Ureter (tissue), 1 donor: ENCODE results near the gene TSPAN4. TPM values are rescaled to one million over a fixed set of nuclear protein-coding genes. Genes with fewer than 3 reads are reported as not detected.

Experiments
- DNase-seq: peaks from one replicate; pipeline ENCODE4 v3.0.0-alpha.2; 2020; ENCODE audit warnings: low spot score
- total RNA-seq: library from RNA; stranded (reverse); gene quantifications from one replicate; pipeline ENCODE4 v1.2.4, GENCODE V29; 2023
- donor health status: DM: yes; HTN: yes; CAD: no.

Gene TSPAN4
- total RNA-seq, 1 donor from 2014 or later: 47.2 TPM

DNA sequence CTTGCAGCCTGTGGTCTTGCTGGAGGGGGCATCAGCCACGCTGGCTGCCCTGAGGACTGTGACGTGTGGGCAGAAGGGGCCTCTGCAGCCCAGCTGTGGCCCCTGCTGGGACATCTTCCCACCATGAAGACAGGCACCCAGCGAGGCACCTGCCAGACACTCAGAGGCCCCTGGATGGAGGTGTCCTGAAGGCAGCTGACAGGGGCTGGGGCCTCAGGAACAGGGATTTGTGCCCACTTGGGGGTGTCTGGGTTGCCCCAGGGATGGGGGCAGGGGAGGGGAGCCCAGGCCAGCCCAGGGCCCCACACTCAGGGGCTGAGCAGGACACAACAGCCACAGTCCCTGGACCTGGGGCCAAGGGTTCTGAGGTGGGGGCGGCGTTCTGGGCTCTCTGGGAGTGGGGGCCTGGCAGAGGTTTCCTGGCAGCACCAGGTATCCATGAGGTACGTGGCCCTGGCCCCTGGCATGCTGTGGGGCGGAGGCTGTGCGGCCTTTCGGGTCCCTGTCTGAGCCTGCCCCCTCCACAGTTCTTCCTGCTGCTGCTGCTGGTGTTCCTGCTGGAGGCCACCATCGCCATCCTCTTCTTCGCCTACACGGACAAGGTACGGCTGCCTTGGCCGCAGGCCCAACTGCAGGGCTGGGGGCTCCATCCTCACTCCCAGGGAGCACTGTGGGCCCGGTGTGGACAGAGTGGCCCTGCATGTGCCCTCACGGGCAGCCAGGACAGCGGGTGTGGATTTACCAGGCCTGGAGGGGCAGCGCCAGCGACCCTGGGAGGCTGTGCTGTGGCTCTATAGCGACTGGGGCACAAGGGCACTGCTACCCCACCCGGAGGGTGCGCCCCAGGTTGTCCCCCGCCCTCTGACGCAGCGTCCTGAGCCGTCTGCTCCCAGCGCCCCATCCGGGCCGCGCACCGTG is 21.5 kb downstream of the TSPAN4 start:
- no peak for DNase-seq

DNA sequence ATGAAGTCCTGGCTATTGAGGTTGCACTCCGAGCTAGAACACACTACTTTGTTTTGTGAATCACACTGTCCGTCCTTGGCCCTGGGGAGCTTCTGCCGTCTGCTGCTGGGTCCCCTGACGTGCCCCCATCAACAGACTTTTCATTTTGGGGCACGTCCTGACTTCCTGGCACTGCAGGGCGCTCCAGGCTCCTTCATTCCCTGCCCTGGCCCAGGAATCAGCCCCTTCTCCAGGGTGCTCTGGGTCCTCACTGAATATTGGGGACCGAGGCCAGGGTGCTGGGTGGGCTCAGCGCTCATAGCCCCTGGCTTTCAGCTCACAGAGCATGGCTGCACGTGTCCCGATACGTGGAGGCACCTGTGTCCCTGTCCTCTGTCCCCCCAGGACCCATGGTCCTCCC is 22.2 kb downstream of the TSPAN4 start:
- DNase-seq: no peak

DNA sequence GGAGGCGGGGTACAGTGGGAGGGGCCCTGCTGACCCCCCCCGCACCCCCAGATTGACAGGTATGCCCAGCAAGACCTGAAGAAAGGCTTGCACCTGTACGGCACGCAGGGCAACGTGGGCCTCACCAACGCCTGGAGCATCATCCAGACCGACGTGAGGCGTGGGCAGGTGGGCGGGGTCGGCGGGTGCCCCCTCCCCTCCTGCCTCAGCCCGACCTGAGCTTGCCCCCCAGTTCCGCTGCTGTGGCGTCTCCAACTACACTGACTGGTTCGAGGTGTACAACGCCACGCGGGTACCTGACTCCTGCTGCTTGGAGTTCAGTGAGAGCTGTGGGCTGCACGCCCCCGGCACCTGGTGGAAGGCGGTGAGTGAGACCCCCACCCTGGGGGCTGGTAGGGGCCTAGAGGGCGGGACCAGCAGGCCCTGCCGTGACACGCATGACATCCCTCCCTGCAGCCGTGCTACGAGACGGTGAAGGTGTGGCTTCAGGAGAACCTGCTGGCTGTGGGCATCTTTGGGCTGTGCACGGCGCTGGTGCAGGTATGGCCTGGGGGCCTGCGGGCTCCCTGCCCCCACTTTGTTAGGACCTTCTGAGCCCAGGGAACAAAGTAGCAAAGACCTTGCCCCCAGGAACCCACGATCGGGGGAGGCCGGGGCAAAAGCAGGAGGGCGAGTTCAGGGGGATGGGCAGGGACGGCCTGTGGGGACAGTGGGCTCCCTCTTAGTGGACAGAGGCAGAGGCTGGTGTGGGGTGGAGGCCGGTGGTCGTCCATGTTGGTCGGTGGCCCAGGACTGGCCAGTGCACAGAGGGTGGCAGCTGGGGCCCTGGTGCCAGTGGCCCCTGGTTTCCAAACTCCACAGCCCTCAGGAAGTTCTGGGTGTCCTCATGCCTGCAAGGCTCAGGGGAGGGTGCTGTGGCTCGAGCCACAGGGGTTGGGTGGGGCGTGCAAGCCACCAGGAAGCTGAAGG is 23.1 kb downstream of the TSPAN4 start:
- no peak for DNase-seq

DNA sequence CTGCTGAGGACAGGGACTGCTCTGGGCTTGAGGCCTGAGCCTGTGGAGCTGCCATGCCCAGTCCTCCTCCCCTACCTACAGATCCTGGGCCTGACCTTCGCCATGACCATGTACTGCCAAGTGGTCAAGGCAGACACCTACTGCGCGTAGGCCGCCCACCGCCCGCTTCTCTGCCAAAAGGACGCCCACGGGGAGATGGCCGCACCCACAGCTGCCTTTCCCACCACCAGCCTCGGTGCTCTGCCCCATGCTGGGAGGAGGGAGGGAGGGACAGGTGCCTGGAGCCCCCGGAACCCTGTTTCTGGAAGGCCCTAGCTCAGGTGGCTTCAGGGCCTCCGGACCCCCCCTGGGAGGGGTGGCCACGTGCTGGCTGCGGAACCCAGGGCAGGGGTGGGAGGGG is 23.8 kb downstream of the TSPAN4 start:
- no peak for DNase-seq

DNA sequence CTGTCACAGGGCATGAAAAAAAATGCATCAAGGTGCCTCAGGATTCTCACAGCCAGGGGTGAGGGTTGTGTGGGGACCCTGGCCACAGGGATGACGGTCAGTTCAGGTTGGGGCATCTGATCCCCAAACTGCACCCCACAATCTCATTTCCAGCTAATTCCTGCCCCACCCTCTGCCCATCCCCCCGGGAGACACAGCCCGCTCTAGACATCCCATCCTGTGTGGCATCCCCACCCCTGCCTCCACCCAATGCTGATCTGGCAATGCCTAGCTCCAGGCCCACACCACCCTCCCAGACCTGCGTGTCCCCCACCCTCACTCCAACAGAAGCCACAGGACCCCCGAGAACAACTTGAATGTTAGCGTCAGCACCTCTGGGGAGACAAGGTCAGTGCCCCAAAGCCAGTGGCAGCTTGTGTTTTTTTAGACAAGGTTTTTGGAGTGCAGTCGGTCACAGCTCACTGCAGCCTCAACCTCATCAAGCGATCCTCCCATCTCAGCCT is 25.3 kb downstream of the TSPAN4 start:
- no peak for DNase-seq

DNA sequence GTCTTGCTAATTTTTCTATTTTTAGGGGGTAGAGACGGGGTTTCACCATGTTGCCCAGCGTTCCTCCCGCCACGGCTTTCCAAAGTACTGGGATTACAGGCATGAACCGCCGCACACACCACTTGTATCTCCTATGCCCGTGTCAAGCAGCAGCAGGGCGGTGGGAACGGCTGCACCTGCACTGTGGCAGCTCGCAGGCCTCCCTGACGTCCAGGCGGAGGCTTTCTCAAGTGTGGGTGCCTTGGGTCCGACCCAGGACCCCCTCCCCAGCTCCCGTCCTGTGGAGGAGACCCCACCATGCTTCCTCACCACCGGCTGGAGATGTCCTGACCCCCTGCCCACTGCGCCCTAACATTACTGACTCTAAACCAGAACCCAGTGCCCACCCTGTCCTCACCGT is 25.7 kb downstream of the TSPAN4 start:
- no peak for DNase-seq

DNA sequence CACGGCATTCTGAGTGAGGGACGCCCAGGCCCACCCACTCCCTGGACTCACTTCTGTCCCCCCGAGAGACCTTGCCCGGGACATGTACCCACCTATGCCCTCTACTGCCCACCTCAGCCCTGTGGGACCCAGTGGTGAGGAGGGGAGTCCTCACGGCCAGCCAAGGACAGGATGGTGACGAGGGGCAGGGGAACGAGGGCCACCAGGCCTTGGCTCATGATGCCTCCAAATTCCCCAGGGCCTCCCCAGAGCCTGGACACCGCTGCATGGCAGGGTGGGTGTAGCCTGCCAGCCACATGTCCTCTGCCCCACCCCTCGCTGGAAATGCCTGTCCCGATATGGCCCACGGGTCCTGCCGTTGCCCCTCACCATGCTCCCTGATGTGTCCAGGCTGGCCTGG is 26.1 kb downstream of the TSPAN4 start:
- DNase-seq: no peak

DNA sequence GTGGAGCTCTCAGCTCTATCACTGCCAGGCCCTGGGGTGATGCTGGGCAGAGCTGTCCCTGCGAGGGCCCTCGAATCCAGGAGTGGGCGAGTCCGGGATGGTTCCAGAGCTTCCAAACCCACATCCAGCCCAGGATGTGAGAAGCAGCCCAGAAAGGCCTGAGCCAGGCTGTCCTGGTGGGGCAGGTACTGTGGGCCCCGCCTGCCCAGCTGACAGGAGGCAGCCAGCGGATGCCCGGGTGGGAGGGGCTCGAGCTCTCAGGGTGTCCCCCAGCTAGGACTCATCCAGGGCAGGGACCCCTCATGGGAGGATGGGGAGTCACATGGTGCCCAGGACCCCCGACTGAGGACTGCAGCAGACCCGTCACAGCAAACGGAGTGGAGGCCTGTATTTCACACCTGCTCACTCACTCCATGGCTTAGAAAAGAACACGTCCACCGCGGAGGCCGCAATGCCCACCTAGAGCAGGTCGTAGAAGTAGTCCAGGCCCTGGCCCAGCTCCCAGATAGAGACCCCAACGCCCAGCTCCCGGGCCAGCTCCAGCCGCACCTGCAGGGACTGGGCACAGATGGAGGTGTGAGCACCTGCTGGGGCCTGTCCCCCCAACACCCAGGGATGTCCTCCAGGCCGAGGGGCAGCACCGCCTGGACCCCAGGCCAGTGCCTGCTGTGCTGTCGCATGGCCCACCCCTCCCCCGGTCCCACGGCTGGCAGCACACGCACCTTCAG is 26.9 kb downstream of the TSPAN4 start:
- DNase-seq: no peak

DNA sequence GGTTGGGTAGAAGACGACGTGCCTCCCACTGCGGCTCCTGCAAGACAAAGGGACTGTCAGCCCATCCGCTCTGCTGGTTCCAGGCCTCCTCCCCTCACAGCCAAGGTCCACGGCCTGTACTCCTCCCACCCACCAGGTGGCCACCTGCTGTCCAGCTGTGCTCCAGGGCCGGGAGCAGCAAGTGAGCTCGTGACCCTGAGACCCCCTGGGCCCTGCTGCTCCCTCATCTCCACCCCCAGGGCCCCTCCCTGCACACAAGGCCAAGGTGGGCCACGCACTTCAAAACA is 27.4 kb downstream of the TSPAN4 start:
- no peak for DNase-seq

DNA sequence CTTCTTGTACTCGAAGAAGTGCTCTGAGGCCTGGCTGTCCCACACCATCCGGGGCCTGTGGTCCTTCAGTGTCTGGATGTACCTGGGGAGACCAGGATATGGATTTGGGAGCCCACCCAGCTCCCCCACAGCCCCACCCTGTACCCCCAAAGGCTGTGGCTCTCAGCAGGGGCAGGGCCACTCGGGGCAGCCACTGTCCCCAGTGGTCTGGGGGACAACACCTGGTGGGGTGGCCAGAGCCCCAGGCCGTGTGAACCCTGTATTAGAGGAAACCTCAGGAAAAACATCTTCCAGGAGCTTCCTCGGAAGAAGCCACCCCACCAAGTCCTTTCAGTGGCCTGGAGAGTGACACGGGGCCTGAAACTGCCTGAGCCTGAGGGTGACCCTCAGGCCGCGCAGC is 27.8 kb downstream of the TSPAN4 start:
- no peak for DNase-seq

DNA sequence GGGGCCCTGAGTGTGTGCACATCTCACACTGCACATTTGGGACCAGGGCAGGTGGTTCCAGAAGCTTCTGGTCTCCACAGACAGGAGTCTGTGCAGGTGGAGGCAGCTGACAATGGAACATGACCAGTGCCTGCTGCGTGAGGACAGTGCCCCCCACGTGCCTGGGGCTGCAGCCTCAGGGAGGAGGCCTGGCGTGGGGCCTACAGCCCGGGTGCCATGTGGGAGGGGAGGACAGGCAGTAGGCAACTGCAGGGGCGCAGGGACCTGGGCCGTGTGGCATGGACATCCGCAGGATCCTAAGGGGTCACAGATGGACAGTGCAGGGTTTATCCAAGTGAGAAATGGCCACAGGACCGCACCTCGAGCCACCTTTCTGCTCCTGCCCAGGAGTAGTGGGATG is 28.8 kb downstream of the TSPAN4 start:
- no peak for DNase-seq

DNA sequence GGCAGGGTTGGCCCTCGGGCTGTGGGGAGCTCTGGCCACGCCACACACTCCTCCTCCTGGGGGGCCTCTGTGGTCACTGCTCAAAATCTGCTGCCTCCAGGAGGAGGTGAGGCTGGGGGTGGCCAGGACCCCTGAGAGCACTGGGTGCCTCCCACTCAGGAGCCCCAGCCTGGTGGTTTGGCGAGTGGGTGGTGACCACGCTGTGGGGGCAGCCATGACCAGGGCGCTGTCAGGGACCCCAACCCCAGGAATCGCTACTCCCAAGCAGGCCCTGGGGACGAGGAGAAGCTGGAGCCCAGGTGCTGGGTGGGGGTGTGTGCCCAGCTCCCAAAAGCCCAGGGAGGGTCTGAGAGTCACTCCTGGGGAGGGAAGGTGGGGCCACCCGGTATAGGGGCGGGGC is 30.1 kb downstream of the TSPAN4 start:
- DNase-seq: no peak

DNA sequence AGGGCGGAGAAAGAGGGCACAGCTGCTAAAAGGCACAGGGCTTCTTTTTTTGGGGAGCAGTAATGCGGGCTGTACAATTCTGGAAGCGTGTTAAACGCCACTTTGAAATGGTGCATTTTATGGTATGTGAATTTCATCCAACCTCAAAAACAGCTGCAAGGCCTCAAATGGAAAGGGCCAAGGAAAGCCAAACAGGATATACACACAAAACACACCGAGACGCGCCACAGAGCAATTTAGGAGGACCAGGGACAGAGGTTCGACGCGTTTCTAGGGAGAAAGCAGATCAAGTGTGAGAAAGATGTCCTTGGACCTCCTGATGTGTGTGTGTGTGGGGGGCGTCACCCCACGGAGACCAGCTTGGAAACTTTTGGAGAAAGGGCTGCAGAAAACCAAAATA is 31.1 kb downstream of the TSPAN4 start:
- no peak for DNase-seq

DNA sequence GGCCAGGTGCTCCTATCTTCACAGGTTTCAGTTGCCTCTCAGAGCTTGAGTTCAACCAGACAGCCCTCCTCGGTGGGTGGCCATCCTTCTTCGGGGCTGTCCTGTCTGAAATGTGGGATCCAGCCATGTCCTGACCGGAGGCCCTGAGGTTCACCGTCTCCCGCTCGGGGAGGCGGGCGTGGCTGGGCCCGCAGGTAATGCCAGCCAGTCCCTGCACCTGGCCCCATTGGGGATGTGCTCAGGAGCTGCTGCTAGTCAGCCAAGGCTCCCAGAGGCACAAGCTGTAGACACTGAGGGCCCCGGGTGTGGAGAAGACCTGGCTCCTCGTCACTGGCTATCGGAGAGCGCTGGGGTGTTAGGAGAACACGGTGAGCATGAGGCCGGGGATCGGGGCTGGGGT is 32.6 kb downstream of the TSPAN4 start:
- DNase-seq: no peak

DNA sequence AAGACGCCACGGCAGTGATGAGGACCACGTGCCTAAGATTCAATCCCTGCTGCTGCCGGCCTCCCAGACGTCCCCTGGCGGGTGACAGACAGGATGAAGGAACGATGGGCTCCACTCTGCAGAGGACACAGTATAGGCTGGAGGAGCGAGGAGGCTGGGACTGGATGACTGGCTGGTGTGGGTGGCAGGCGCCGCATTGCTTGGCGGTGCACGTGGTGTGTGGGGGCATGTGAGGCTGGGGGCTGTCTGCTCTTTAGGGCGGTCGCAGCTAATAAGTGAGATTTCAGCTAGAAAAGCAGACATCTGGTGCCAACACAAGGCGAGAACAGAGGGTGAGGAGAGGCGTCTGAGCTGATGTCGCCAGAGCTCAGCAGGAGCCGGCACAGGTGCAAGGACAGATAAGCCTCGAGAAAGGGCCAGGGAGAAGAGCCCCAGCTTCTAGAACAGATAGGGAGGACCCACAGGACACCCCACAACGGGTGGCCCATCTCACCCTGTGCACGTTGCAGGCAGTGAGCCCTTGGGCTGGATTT is 33.2 kb downstream of the TSPAN4 start:
- no peak for DNase-seq

DNA sequence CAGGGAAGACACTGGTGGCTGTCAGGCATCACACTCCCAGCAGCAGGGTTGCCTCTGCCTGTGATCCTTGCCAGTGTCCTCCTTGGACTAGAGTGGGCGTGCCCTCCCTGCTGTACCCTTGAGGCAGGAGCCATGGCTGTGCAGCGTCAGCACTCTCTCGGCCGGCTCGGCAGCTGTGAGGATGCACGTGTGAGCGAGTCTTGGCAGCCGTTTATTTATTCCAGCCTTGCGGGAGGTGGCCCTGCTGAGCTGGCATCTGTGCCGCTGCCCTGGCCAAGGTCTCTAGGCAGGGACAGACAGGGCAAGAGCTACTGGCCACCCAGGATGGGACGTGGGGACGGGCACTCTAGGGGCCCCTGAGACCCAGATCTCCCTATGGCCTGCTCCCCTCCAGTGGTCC is 33.9 kb downstream of the TSPAN4 start:
- no peak for DNase-seq

DNA sequence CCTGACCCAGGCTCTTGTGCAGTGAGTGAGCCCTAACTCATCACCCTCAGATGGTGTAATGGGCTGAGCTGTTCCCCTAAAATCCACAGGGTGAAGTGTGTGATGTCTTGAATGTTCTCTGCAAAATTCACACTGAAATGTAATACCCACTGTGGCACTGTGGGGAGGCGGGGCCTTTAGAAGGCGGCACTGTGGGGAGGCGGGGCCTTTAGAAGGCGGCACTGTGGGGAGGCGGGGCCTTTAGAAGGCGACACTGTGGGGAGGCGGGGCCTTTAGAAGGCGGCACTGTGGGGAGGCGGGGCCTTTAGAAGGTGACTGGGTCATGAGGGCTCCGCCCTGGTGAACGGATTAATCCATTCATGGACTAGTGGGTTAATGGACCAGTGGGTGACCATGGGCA is 34.9 kb downstream of the TSPAN4 start:
- DNase-seq: no peak

DNA sequence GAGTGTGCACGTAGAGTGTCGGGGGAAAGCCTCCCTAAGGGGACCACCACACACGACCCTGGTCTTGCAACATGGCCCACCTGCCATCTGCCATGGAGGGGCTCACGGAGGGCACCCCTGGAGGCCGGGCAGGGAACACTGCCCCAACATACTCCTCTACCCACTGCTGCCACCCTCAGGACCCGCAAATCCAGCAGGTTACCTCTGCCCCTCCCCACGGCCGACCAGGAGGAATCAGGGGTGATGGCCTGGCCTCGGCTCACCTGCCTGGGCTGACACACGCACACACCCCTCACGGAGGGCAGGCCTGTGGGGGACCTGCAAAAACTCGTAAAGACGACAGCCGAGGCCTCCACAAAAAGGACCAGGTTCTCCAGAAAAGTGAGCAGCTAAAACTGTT is 37.8 kb downstream of the TSPAN4 start:
- no peak for DNase-seq

DNA sequence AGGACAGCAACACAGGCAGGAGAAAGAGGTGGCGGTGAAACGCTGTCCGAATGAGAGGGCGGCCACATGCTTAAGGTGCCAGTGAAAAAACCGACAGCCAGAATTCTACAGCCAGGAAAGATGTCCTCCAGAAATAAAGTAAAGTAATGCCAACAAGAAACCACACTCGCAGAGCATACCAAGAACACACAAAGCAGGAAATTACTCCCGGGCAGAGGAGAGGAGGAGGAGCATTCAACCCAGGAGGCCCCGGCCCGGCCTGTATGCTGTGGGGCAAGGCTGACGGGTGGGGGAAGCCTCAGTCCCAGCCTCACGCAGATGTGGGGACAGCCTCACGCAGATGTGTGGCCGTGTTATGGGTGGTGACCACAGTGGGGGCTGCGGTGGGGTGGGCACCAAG is 39.9 kb downstream of the TSPAN4 start:
- no peak for DNase-seq

DNA sequence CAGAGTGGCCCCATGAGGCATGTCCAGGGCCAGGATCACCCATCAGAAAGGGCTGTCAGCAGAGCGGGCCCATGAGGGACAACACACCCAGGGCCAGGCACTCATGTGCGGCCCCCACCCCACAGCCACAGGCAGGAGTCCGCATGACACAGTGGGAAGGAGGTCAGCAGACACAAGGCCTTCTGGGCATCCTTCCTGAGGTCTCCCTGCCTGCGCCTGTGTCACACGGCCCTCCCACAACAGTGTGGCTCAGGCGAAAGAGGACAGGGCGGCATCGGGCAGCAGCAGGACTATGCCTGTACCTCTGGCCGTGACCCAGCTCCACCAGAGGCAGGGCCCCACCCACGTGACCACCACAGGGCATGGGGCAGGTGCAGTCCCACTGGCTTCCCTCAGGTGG is 40.9 kb downstream of the TSPAN4 start:
- no peak for DNase-seq

DNA sequence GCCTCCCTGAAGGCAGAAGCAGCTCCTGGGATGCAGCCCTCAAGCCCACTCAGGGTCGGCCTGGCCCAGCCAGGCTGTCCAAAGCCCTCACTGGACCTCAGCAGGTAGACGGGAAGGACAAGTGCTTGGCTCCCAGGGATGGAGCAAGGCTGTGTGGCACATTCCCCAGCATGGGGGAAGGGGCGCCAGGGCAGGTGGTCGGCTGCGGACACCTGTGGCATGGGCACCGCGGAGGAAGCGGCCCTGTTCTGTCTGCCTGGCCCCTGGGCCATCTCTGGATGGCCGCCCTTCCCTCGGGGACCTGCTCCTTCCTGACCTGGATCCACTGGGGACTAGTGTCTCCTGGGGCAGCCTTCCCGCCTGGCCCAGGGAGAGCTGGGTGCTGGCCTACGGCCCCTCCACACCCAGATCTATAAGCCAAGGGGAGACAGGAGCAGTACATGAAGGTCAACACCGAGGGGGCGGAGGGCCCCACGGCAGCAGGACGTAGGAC is 42.0 kb downstream of the TSPAN4 start:
- DNase-seq: no peak

DNA sequence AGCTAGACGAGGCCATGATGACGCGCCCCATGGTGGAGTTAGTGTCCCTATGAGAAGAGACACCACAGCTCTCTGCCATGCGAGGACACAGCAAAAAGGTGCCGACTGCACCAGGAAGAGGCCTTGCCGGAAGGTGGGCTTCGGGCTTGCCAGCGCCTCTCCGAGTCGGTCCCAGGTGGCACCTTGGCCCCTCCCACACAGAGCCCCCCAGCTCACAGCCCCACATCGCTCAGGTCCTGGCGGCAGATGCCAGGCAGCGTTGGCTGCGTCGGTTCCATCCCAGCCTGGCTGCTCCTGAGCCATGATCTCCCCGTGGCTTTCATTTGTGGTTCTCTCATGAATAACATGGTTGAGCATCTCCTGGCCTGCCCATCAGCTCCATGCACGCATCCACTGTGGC is 43.9 kb downstream of the TSPAN4 start:
- DNase-seq: no peak
